GM18873 (cell line): Measurements from ENCODE around the gene ENPP5.
"Not testable (repeated sequence)": the region's sequence is repeated elsewhere in the genome, so short reads cannot be mapped to it uniquely, and the experiment has no call there.

Experiments used
- ATAC-seq: cut with Tn5 transposase; IDR thresholded peaks from one replicate; pipeline ENCODE4 v1.9.1; 2021; ENCODE audit warnings: mild to moderate bottlenecking, moderate library complexity, moderate number of reproducible peaks; ENCODE audit not compliant: unreplicated experiment, low FRiP score

ENPP5 gene

GRCh38 chr6:46175446-46175845, 4.7 kb upstream of the ENPP5 start:
- ATAC-seq: peak; percentile 87

GRCh38 chr6:46174904-46175303, 4.1 kb upstream of the ENPP5 start:
- ATAC-seq: no peak

- ATAC-seq: no peak
Observed at GRCh38 chr6:46172176-46172575, 1.4 kb upstream of the ENPP5 start.

GRCh38 chr6:46160102-46160501, 10.7 kb downstream of the ENPP5 start:
- ATAC-seq: no peak

GRCh38 chr6:46159229-46159628, 11.6 kb downstream of the ENPP5 start:
- ATAC-seq: no peak

- no peak for ATAC-seq
Observed at GRCh38 chr6:46156701-46157100, 14.1 kb downstream of the ENPP5 start.

GRCh38 chr6:46149066-46149465, 21.7 kb downstream of the ENPP5 start:
- ATAC-seq: not testable (repeated sequence)

- no peak for ATAC-seq
Observed at GRCh38 chr6:46144270-46144669, 26.5 kb downstream of the ENPP5 start.

- peak; percentile 92 for ATAC-seq
Observed at GRCh38 chr6:46138281-46138680, 32.5 kb downstream of the ENPP5 start.

GRCh38 chr6:46137387-46137786, 33.4 kb downstream of the ENPP5 start:
- ATAC-seq: peak; percentile 48

GRCh38 chr6:46136831-46137230, 33.9 kb downstream of the ENPP5 start:
- ATAC-seq: no peak

GRCh38 chr6:46135176-46135575, 35.6 kb downstream of the ENPP5 start:
- ATAC-seq: no peak

- ATAC-seq: no peak
Observed at GRCh38 chr6:46134216-46134615, 36.6 kb downstream of the ENPP5 start.

GRCh38 chr6:46131291-46131690, 39.5 kb downstream of the ENPP5 start:
- ATAC-seq: not testable (repeated sequence)

- ATAC-seq: no peak
Observed at GRCh38 chr6:46130666-46131065, 40.1 kb downstream of the ENPP5 start.

GRCh38 chr6:46129629-46130511, 40.9 kb downstream of the ENPP5 start, which contains the start of gene ENPP4:
ENPP4 (plus strand) TSS chr6:46129989; CDS start chr6:46139584, 9,595 bp downstream.
- ATAC-seq: peak; percentile 96

- no peak for ATAC-seq
Observed at GRCh38 chr6:46129291-46129628, 41.5 kb downstream of the ENPP5 start.

GRCh38 chr6:46128476-46128875, 42.3 kb downstream of the ENPP5 start:
- ATAC-seq: peak; percentile 36

GRCh38 chr6:46119679-46120078, 51.1 kb downstream of the ENPP5 start:
- not testable (repeated sequence) for ATAC-seq

- no peak for ATAC-seq
Observed at GRCh38 chr6:46118836-46119235, 51.9 kb downstream of the ENPP5 start.

GRCh38 chr6:46118157-46118556, 52.6 kb downstream of the ENPP5 start:
- ATAC-seq: no peak

- no peak for ATAC-seq
Observed at GRCh38 chr6:46116289-46116688, 54.5 kb downstream of the ENPP5 start.
